Osteocyte (in vitro differentiated cells): ENCODE data around the gene MYLK3. TPM values are rescaled to one million over a fixed set of nuclear protein-coding genes. Genes with fewer than 3 reads are reported as not detected.
A peak's percentile ranks its signal among the peaks of the same experiment; 100 is the strongest.

Experiments used
- DNase-seq: peaks from one replicate; pipeline ENCODE4 v3.0.0; 2021; ENCODE audit warnings: mixed read lengths; ENCODE audit not compliant: unreplicated experiment; ENCODE audit errors: extremely low spot score
- H3K27ac Mint-ChIP-seq: one replicate; pipeline ENCODE4 v1.8.0; 2021; ENCODE audit warnings: mild to moderate bottlenecking, mixed read lengths; ENCODE audit not compliant: unreplicated experiment
- H3K27me3 Mint-ChIP-seq: one replicate; pipeline ENCODE4 v1.8.0; 2021; ENCODE audit warnings: mixed read lengths; ENCODE audit not compliant: unreplicated experiment
- H3K36me3 Mint-ChIP-seq: one replicate; pipeline ENCODE4 v1.8.0; 2021; ENCODE audit warnings: mixed read lengths; ENCODE audit not compliant: unreplicated experiment
- H3K4me1 Mint-ChIP-seq: one replicate; pipeline ENCODE4 v1.8.0; 2021; ENCODE audit warnings: mixed read lengths; ENCODE audit not compliant: unreplicated experiment
- H3K4me3 Mint-ChIP-seq: one replicate; pipeline ENCODE4 v1.8.0; 2021; ENCODE audit warnings: mild to moderate bottlenecking, moderate library complexity, mixed read lengths; ENCODE audit not compliant: unreplicated experiment
- H3K9me3 Mint-ChIP-seq: one replicate; pipeline ENCODE4 v1.8.0; 2021; ENCODE audit warnings: mixed read lengths; ENCODE audit not compliant: unreplicated experiment
- long read RNA-seq: library from polyadenylated mRNA; unstranded; transcript quantifications from one replicate; pipeline ENCODE4 v2.0.0, GENCODE V29; 2021
- total RNA-seq: library from RNA; stranded (reverse); gene quantifications from 2 replicates; pipeline ENCODE4 v1.2.1, GENCODE V29; 2021
- TF ChIP-seq, protein P1 (sequence below): fragments of 200-600 bp; sonication (generic); IDR thresholded peaks from 2 replicates; pipeline ENCODE4 v1.5.0; 2021; ENCODE audit warnings: antibody characterized with exemption, mild to moderate bottlenecking, moderate library complexity

Gene MYLK3
- total RNA-seq, result 0.24 and 0.42 TPM in 2 replicates
- long read RNA-seq, result 0 reads

DNA sequence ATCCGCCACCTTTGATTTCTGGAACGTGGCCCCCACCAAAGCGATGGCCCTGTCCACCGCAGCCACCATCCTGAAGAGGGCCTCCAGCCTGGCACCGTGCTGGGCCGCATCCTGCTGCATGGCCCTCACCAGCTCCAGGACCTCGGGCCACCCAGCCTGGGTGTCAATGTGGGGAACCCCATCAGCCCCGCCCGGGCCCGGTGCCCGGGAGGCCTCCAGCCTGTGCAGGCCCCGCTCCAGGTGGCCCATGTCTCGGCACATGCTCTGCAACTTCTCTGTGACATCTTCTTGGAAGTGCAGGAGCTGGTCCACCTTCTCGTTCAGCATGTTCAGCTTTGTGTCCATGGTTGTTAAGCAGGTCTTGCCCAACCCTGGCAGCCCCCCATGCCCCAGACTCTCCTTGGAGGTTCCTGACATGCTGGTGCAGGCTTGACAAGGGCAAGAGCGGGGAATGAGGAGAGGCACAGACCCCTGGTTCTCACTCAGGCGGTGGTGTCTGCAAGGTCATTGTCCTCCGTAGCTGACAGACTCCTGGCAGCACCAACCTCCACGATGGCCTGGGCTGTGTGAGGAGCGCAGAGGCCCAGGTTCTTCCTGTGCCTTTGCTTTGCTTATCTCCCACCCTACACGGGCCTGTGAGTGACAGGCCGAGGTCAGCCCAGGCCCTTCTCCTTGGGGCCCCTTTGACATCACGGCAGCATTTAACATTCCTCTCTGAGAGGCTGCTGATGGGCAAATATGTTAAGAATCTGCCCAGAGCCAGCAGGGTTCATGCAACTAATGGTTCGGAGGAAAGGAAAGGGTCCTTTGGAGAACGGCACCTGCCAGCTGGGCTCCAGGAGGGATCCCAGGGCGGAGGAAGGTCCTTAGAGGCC, at the start of gene MYLK3:
MYLK3 (minus strand) TSS at position 568 of the 875 bp plus-strand sequence; CDS start at position 417, 151 bp downstream.
- Mint-ChIP-seq H3K4me1 (peaks cover 37% of the 10 kb centered on the region), H3K27me3 (no peaks in the 10 kb centered on the region), H3K27ac (peak within 1 kb of the TSS; percentile 32), H3K4me3 (no peak within 1 kb of the TSS), H3K36me3 (no peaks in the 10 kb centered on the region), H3K9me3 (no peaks in the 10 kb centered on the region)
- DNase-seq, result no peak
- TF ChIP-seq, protein P1, sequence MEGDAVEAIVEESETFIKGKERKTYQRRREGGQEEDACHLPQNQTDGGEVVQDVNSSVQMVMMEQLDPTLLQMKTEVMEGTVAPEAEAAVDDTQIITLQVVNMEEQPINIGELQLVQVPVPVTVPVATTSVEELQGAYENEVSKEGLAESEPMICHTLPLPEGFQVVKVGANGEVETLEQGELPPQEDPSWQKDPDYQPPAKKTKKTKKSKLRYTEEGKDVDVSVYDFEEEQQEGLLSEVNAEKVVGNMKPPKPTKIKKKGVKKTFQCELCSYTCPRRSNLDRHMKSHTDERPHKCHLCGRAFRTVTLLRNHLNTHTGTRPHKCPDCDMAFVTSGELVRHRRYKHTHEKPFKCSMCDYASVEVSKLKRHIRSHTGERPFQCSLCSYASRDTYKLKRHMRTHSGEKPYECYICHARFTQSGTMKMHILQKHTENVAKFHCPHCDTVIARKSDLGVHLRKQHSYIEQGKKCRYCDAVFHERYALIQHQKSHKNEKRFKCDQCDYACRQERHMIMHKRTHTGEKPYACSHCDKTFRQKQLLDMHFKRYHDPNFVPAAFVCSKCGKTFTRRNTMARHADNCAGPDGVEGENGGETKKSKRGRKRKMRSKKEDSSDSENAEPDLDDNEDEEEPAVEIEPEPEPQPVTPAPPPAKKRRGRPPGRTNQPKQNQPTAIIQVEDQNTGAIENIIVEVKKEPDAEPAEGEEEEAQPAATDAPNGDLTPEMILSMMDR, result no peak

DNA sequence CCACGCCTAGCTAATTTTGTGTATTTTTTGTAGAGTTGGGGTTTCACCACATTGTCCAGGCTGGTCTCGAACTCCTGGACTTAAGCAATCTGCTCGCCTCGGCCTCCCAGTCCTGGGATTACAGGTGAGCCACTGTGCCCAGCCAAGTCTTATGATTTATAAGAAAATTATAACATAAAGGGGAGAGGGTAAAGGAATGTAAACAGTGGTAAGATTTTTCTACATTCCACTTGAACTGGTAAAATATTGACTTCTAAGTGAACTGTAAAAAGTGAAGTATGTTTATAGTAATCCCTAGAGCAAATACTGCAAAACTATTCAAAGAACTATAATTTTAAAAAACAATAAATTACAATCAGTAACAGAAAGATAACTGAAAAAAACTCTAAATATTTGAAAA, 49.4 kb upstream of the MYLK3 start:
- Mint-ChIP-seq H3K27me3 (no peaks in the 10 kb centered on the region), H3K27ac (no peak overlapping the region), H3K4me3 (no peak overlapping the region), H3K36me3 (peaks cover 32% of the 10 kb centered on the region), H3K9me3 (peaks cover 27% of the 10 kb centered on the region), H3K4me1 (peaks cover 1% of the 10 kb centered on the region)
- TF ChIP-seq, protein P1, result no peak
- DNase-seq, result no peak

DNA sequence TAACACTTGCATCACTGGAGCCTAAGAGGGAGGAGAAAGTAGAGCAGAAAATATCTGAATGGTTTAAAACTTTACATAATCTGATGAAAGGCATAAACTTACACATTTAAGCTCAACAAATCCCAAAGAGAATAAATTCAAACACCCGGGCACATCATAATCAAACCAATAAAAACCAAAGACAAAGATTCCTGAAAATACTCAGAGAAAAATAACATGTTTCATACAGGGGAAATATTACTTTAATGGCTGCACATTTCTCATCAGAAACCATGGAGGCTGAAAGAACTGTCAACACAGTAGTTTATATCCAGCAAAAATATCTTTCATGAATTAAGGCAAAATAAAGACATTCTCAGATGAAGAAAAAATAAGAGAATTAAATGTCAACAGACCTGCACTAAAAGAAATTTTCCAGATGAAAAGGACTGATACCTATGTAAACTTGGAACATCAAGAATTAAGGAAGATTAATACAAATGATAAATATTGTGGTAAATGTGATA, 48.7 kb upstream of the MYLK3 start:
- Mint-ChIP-seq H3K9me3 (peaks cover 27% of the 10 kb centered on the region), H3K4me1 (peaks cover 1% of the 10 kb centered on the region), H3K36me3 (peaks cover 34% of the 10 kb centered on the region), H3K4me3 (no peak overlapping the region), H3K27me3 (no peaks in the 10 kb centered on the region), H3K27ac (no peak overlapping the region)
- TF ChIP-seq, protein P1, result no peak
- DNase-seq, result no peak

DNA sequence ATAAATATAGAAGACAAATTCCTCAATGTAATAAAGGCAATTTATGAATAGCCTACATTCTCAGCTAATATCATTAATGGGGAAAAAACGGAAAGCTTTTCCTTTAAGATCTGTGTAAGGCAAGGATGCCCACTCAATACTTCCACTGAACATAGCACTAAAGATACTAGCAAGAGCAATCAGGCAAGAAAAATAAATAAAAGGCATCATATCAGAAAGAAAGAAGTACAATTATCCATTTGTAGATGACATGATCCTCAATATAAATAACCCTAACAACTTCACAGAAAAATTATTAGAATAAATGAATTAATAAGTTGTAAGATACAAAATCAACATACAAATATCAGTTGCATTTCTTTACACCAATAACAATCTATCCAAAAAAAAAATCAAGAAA, 45.7 kb upstream of the MYLK3 start:
- Mint-ChIP-seq H3K4me1 (peaks cover 7% of the 10 kb centered on the region), H3K36me3 (peaks cover 31% of the 10 kb centered on the region), H3K9me3 (peaks cover 27% of the 10 kb centered on the region), H3K27ac (no peak overlapping the region), H3K4me3 (no peak overlapping the region), H3K27me3 (no peaks in the 10 kb centered on the region)
- TF ChIP-seq, protein P1, result no peak
- DNase-seq, result no peak

DNA sequence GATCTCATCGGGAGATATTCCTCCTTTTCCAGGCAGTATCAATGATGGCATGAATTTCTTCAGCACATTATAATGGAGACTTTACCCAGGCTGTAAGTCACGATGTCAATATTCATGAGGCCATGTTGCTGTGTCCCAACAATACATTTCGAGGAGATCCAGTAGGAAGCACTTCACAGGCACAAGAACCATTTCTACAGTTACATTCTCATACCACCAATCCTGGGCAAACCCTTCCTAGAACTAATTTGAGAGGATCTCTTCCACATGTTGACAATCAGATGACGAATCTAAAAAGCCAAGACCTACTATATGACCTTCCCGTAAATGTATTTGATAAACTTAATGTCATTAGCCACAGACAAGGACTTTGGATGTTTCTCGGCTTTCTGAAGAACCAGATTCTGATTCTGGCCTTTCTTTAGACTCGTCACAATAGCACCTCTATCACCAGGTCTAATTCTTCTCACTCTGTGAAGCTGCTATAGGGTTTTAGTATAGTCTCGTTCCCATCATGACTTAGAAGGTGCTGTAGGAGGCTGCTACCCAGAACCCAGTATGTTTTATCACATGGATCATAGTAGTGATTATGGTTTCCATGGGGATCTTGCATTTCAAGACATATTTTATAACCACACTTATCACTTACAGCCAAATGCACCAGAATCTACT, 42.6 kb upstream of the MYLK3 start:
- TF ChIP-seq, protein P1, result no peak
- peak overlapping the region; percentile 73 for H3K27ac Mint-ChIP-seq
- H3K4me1 Mint-ChIP-seq, result peaks cover 7% of the 10 kb centered on the region
- peak overlapping the region; percentile 73 for H3K4me3 Mint-ChIP-seq
- H3K36me3 Mint-ChIP-seq, result peaks cover 18% of the 10 kb centered on the region
- H3K9me3 Mint-ChIP-seq, result peaks cover 25% of the 10 kb centered on the region
- no peak for DNase-seq
- no peaks in the 10 kb centered on the region for H3K27me3 Mint-ChIP-seq
